Measurements from ENCODE around the gene MRPS12. TPM values are rescaled to one million over a fixed set of nuclear protein-coding genes. Genes with fewer than 3 reads are reported as not detected.

The MRPS12 gene
- total RNA-seq, 3 donors from 2014 or later, result 157 to 192 (median 185) TPM

DNA sequence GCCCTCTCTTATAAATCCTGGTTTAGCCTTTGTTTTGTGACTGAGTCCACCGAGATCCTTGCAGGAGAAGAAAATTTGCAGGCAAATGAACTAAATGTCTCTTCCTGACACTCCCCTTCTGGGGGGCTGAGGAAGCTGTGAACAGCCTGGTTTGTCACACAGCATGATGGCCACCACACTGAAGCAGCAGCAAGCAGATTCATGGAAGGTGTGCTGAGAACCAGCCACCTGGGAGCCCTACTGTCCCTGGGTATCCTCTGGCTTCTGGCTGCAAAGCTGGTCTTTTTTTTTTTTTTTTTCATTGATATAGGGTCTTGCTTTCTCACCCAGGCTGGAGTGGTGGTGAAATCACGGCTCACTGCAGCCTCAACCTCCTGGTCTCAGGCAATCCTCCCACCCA is 11.2 kb downstream of the MRPS12 start:
- Mint-ChIP-seq H3K9me3 (no peaks in the 10 kb centered on the region), H3K4me1 (ENCODE audit: low read depth) (peaks cover 8% of the 10 kb centered on the region)
- no peak for ATAC-seq

GRCh38 chr19:38942471-38943181 is 11.9 kb downstream of the MRPS12 start:
- DNase-seq, result no peak
- no peaks in the 10 kb centered on the region for H3K36me3 Mint-ChIP-seq (ENCODE audit: insufficient read depth)
- ATAC-seq, result no peak
- no peaks in the 10 kb centered on the region for H3K27me3 Mint-ChIP-seq (ENCODE audit: low read depth)
- no peak overlapping the region for H3K4me3 Mint-ChIP-seq
- H3K4me1 Mint-ChIP-seq (ENCODE audit: low read depth), result peaks cover 8% of the 10 kb centered on the region
- H3K9me3 Mint-ChIP-seq, result no peaks in the 10 kb centered on the region

More for the DNA sequence above, 11.2 kb downstream of the MRPS12 start:
- Mint-ChIP-seq H3K4me3 (no peak overlapping the region), H3K36me3 (ENCODE audit: insufficient read depth) (no peaks in the 10 kb centered on the region), H3K27me3 (ENCODE audit: low read depth) (no peaks in the 10 kb centered on the region)
- no peak for DNase-seq

- ATAC-seq, result no peak
- Mint-ChIP-seq H3K4me1 (ENCODE audit: low read depth) (peaks cover 13% of the 10 kb centered on the region), H3K36me3 (ENCODE audit: insufficient read depth) (no peaks in the 10 kb centered on the region), H3K4me3 (no peak overlapping the region), H3K27me3 (ENCODE audit: low read depth) (peaks cover 3% of the 10 kb centered on the region), H3K9me3 (no peaks in the 10 kb centered on the region)
- no peak for DNase-seq
These were observed 14.3 kb downstream of the MRPS12 start for GRCh38 chr19:38944981-38945506.

GRCh38 chr19:38945562-38946228 is 15.0 kb downstream of the MRPS12 start:
- peaks cover 3% of the 10 kb centered on the region for H3K27me3 Mint-ChIP-seq (ENCODE audit: low read depth)
- no peak overlapping the region for H3K4me3 Mint-ChIP-seq
- DNase-seq, result no peak
- H3K36me3 Mint-ChIP-seq (ENCODE audit: insufficient read depth), result no peaks in the 10 kb centered on the region
- no peaks in the 10 kb centered on the region for H3K9me3 Mint-ChIP-seq
- peaks cover 16% of the 10 kb centered on the region for H3K4me1 Mint-ChIP-seq (ENCODE audit: low read depth)
- ATAC-seq, result no peak

- Mint-ChIP-seq H3K4me3 (no peak overlapping the region), H3K4me1 (ENCODE audit: low read depth) (peaks cover 12% of the 10 kb centered on the region), H3K27me3 (ENCODE audit: low read depth) (peaks cover 5% of the 10 kb centered on the region), H3K36me3 (ENCODE audit: insufficient read depth) (no peaks in the 10 kb centered on the region), H3K9me3 (no peaks in the 10 kb centered on the region)
- no peak for ATAC-seq
- DNase-seq, result no peak
These were observed 15.7 kb downstream of the MRPS12 start for GRCh38 chr19:38946229-38947010.

GRCh38 chr19:38949580-38950367 is 19.0 kb downstream of the MRPS12 start:
- Mint-ChIP-seq H3K36me3 (ENCODE audit: insufficient read depth) (no peaks in the 10 kb centered on the region), H3K4me1 (ENCODE audit: low read depth) (peaks cover 14% of the 10 kb centered on the region), H3K4me3 (peak overlapping the region; percentile 38), H3K9me3 (no peaks in the 10 kb centered on the region), H3K27me3 (ENCODE audit: low read depth) (peaks cover 25% of the 10 kb centered on the region)
- peak; percentile 82 for DNase-seq
- peak; percentile 88 to 91 for ATAC-seq

- ATAC-seq, result no peak
- Mint-ChIP-seq H3K4me3 (no peak overlapping the region), H3K27me3 (ENCODE audit: low read depth) (peaks cover 29% of the 10 kb centered on the region), H3K4me1 (ENCODE audit: low read depth) (peaks cover 14% of the 10 kb centered on the region), H3K9me3 (no peaks in the 10 kb centered on the region), H3K36me3 (ENCODE audit: insufficient read depth) (no peaks in the 10 kb centered on the region)
- no peak for DNase-seq
These were observed 20.4 kb downstream of the MRPS12 start for GRCh38 chr19:38951187-38951586.

GRCh38 chr19:38952395-38953165 is 21.8 kb downstream of the MRPS12 start:
- Mint-ChIP-seq H3K4me3 (no peak overlapping the region), H3K4me1 (ENCODE audit: low read depth) (peaks cover 14% of the 10 kb centered on the region), H3K9me3 (no peaks in the 10 kb centered on the region), H3K36me3 (ENCODE audit: insufficient read depth) (no peaks in the 10 kb centered on the region), H3K27me3 (ENCODE audit: low read depth) (peaks cover 29% of the 10 kb centered on the region)
- DNase-seq (no peak), ATAC-seq (no peak)

DNA sequence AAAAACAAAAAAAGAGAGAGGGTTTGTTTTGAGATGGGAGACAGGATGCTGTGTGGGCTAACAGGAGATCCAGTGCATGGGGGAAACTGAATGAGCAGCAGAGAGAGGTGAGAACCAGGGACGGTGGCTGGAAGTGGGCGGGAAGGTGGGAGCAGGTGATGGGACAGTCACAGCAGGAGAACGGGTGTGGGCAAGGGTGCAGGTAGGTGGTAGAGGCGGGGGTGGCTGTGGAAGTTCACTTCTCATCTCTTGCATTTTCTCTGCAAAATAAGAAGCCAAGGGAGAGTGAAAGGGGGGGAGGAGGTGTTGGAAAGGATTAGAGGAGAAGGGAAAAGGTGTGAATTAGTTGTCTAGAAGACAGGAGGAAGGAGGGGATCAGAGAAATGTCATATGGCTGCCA is 22.9 kb downstream of the MRPS12 start:
- Mint-ChIP-seq H3K4me3 (no peak overlapping the region), H3K4me1 (ENCODE audit: low read depth) (peaks cover 14% of the 10 kb centered on the region), H3K9me3 (no peaks in the 10 kb centered on the region), H3K27me3 (ENCODE audit: low read depth) (peaks cover 29% of the 10 kb centered on the region), H3K36me3 (ENCODE audit: insufficient read depth) (no peaks in the 10 kb centered on the region)
- no peak for ATAC-seq
- DNase-seq, result no peak

DNA sequence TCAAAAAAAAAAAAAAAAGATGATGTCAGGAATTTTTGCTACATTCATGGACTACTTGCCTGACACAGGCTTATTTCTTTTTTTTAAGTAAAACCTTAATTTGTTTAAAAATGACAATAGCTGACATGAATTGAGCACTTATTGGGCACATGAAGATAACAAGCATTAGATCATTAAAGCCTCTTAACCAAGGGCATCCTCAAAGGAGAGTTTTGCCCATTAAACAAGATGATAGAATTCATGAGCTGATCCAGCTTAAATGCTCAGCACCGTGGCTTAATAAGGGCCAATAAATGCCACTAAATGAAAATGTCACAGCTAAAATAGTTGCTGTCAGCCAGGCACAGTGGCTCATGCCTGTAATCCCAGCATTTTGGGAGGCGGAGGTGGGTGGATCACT is 25.5 kb downstream of the MRPS12 start:
- Mint-ChIP-seq H3K4me3 (no peak overlapping the region), H3K36me3 (ENCODE audit: insufficient read depth) (no peaks in the 10 kb centered on the region), H3K9me3 (no peaks in the 10 kb centered on the region), H3K27me3 (ENCODE audit: low read depth) (peaks cover 25% of the 10 kb centered on the region), H3K4me1 (ENCODE audit: low read depth) (peaks cover 5% of the 10 kb centered on the region)
- ATAC-seq (no peak), DNase-seq (no peak)

DNA sequence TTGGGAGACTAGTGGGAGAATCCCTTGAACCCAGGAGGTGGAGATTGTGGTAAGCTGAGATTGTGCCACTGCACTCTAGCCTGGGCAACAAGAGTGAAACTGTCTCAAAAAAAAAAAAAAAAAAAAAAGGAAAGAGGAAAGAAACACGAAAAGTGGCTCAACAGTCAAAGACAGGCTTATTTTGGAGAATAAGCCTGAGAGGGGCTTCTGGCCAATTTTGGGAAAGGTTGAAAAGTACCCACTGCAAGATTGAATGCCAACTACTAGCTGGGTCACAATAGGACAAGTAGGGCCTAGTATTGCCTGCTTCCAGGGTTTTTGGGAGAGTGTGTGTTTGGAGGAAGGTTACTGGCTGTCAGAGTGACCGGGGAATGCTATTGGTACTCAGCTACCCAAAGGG is 27.6 kb downstream of the MRPS12 start:
- DNase-seq (no peak), ATAC-seq (no peak)
- H3K4me1 Mint-ChIP-seq (ENCODE audit: low read depth), result peaks cover 4% of the 10 kb centered on the region
- no peaks in the 10 kb centered on the region for H3K36me3 Mint-ChIP-seq (ENCODE audit: insufficient read depth)
- no peak overlapping the region for H3K4me3 Mint-ChIP-seq
- H3K27me3 Mint-ChIP-seq (ENCODE audit: low read depth), result peaks cover 11% of the 10 kb centered on the region
- no peaks in the 10 kb centered on the region for H3K9me3 Mint-ChIP-seq

DNA sequence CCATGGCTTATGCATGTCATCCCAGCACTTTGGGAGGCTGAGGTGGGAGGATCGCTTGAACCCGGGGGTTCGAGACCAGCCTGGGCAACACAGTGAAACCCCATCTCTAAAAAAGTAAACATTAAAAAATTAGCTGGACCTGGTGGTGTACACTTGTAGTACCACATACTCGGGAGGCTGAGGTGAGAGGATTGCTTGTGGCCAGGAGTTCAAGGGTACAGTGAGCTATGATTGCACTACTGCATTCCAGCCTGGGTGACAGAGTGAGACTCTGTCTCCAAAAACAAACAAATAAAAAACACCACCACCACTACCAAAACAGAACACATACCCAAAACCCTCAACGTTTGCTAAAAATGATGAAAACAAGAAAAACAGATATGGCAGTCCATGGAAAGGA is 28.9 kb downstream of the MRPS12 start:
- no peak for DNase-seq
- peaks cover 4% of the 10 kb centered on the region for H3K27me3 Mint-ChIP-seq (ENCODE audit: low read depth)
- no peaks in the 10 kb centered on the region for H3K9me3 Mint-ChIP-seq
- no peaks in the 10 kb centered on the region for H3K36me3 Mint-ChIP-seq (ENCODE audit: insufficient read depth)
- ATAC-seq, result no peak
- H3K4me1 Mint-ChIP-seq (ENCODE audit: low read depth), result peaks cover 4% of the 10 kb centered on the region
- H3K4me3 Mint-ChIP-seq, result no peak overlapping the region

GRCh38 chr19:38964738-38965137 is 34.0 kb downstream of the MRPS12 start:
- DNase-seq, result no peak
- Mint-ChIP-seq H3K27me3 (ENCODE audit: low read depth) (no peaks in the 10 kb centered on the region), H3K4me3 (no peak overlapping the region), H3K4me1 (ENCODE audit: low read depth) (peaks cover 4% of the 10 kb centered on the region), H3K36me3 (ENCODE audit: insufficient read depth) (no peaks in the 10 kb centered on the region), H3K9me3 (no peaks in the 10 kb centered on the region)
- ATAC-seq, result no peak
